NT2/D1 (cell line): ENCODE measurements around the gene KIAA1586.
"Not testable (repeated sequence)": the region's sequence is repeated elsewhere in the genome, so short reads cannot be mapped to it uniquely, and the experiment has no call there.

ENCODE experiments used
- DNase-seq: peaks from one replicate; pipeline ENCODE4 v3.0.0-alpha.2; 2011; ENCODE audit warnings: low read depth, low spot score
- H3K27me3 ChIP-seq: 2 replicates; pipeline ENCODE4 v1.6.0; 2011; ENCODE audit warnings: mild to moderate bottlenecking; ENCODE audit not compliant: insufficient read length, insufficient read depth
- H3K36me3 ChIP-seq: 2 replicates; pipeline ENCODE4 v1.6.1; 2011; ENCODE audit warnings: mild to moderate bottlenecking, low read length, mixed read lengths; ENCODE audit not compliant: insufficient read depth, insufficient read length
- H3K4me1 ChIP-seq: 2 replicates; pipeline ENCODE4 v1.5.1; 2011; ENCODE audit not compliant: insufficient read depth, insufficient read length
- H3K4me3 ChIP-seq: 2 replicates; pipeline ENCODE4 v1.5.1; 2011; ENCODE audit warnings: low read depth; ENCODE audit not compliant: insufficient read length
- H3K9ac ChIP-seq: 2 replicates; pipeline ENCODE4 v1.6.0; 2011; ENCODE audit warnings: low read depth; ENCODE audit not compliant: insufficient read length
- H3K9me3 ChIP-seq: 2 replicates; pipeline ENCODE4 v1.5.1; 2011; ENCODE audit warnings: mild to moderate bottlenecking, low read length; ENCODE audit not compliant: insufficient read depth
- SUZ12 ChIP-seq: IDR thresholded peaks from 2 replicates; pipeline ENCODE4 v1.6.1; 2011; ENCODE audit not compliant: insufficient read length, insufficient read depth; ENCODE audit errors: extremely low read depth
- YY1 ChIP-seq: IDR thresholded peaks from 2 replicates; pipeline ENCODE4 v1.6.1; 2011; ENCODE audit not compliant: insufficient read length, insufficient read depth
- ZNF274 ChIP-seq: IDR thresholded peaks from 2 replicates; pipeline ENCODE4 v1.6.1; 2011; ENCODE audit warnings: mild to moderate bottlenecking, low read depth, low read length

KIAA1586 gene

GRCh38 chr6:57029213-57029612 is 17.3 kb upstream of the KIAA1586 start:
- DNase-seq = no peak
- no peak for TF ChIP-seq ZNF274
- TF ChIP-seq YY1 = no peak
- no peak for TF ChIP-seq SUZ12
- H3K36me3 ChIP-seq = no peaks in the 10 kb centered on the region
- no peak overlapping the region for H3K4me3 ChIP-seq
- H3K4me1 ChIP-seq = no peaks in the 10 kb centered on the region
- H3K27me3 ChIP-seq = no peaks in the 10 kb centered on the region
- peaks cover 16% of the 10 kb centered on the region for H3K9me3 ChIP-seq
- H3K9ac ChIP-seq = no peak overlapping the region

DNA sequence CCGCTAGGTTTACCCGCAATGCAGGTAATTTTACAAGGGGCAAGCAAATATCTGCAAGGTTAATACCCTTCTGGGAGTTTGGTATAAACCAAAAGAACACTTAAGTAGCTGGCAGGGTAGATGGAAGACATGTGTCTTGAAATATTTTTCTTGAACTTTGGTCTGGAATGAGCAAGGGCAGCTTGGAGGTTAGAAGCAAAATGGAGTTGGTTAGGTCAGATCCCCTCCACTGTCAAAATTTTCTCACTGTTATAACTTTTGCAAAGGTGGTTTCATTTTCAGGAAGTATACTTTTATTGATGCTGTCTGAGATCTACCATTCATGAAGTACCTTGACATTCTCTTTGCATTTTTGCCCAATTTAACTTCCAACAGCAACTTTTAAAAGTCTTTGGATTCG is 13.3 kb upstream of the KIAA1586 start:
- Histone ChIP-seq H3K4me3 (no peak overlapping the region), H3K4me1 (no peaks in the 10 kb centered on the region), H3K36me3 (no peaks in the 10 kb centered on the region), H3K9ac (no peak overlapping the region), H3K27me3 (no peaks in the 10 kb centered on the region), H3K9me3 (no peaks in the 10 kb centered on the region)
- DNase-seq = no peak
- TF ChIP-seq ZNF274 (no peak), SUZ12 (no peak), YY1 (no peak)

- no peaks in the 10 kb centered on the region for H3K27me3 ChIP-seq
- H3K9me3 ChIP-seq = no peaks in the 10 kb centered on the region
- H3K36me3 ChIP-seq = no peaks in the 10 kb centered on the region
- no peak overlapping the region for H3K9ac ChIP-seq
- no peaks in the 10 kb centered on the region for H3K4me1 ChIP-seq
- TF ChIP-seq YY1 (no peak), SUZ12 (no peak)
- no peak overlapping the region for H3K4me3 ChIP-seq
- no peak for DNase-seq
Measured at GRCh38 chr6:57035549-57035948, 10.9 kb upstream of the KIAA1586 start.

GRCh38 chr6:57038906-57039305 is 7.6 kb upstream of the KIAA1586 start:
- no peaks in the 10 kb centered on the region for H3K4me1 ChIP-seq
- no peaks in the 10 kb centered on the region for H3K27me3 ChIP-seq
- no peak overlapping the region for H3K4me3 ChIP-seq
- no peaks in the 10 kb centered on the region for H3K36me3 ChIP-seq
- DNase-seq = no peak
- H3K9me3 ChIP-seq = no peaks in the 10 kb centered on the region
- TF ChIP-seq ZNF274 (no peak), YY1 (no peak), SUZ12 (no peak)
- H3K9ac ChIP-seq = no peak overlapping the region

- no peaks in the 10 kb centered on the region for H3K4me1 ChIP-seq
- H3K4me3 ChIP-seq = no peak overlapping the region
- TF ChIP-seq ZNF274 (no peak), YY1 (no peak), SUZ12 (no peak)
- DNase-seq = no peak
- no peak overlapping the region for H3K9ac ChIP-seq
- H3K36me3 ChIP-seq = no peaks in the 10 kb centered on the region
- no peaks in the 10 kb centered on the region for H3K9me3 ChIP-seq
- no peaks in the 10 kb centered on the region for H3K27me3 ChIP-seq
Measured at GRCh38 chr6:57040011-57040410, 6.5 kb upstream of the KIAA1586 start.

DNA sequence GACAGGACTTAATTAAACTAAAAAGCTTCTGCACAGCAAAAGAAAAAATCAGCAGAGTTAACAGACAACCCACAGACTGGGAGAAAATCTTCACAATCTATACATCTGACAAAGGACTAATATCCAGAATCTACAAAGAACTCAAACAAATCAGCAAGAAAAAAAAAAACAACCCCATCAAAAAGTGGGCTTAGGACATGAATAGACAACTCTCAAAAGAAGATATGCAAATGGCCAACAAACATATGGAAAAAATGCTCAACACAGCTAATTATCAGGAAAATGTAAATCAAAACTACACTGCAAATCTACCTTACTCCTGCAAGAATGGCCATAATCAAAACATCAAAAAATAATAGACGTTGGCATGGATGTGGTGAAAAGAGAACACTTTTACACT is 2.4 kb upstream of the KIAA1586 start:
- H3K9me3 ChIP-seq, H3K9ac ChIP-seq, H3K4me3 ChIP-seq, H3K4me1 ChIP-seq, H3K36me3 ChIP-seq, DNase-seq, H3K27me3 ChIP-seq: not testable (repeated sequence)

GRCh38 chr6:57044568-57044967 is 1.9 kb upstream of the KIAA1586 start:
- H3K27me3 ChIP-seq = no peaks in the 10 kb centered on the region
- H3K36me3 ChIP-seq = peaks cover 8% of the 10 kb centered on the region
- DNase-seq = no peak
- H3K4me1 ChIP-seq = no peaks in the 10 kb centered on the region
- no peak overlapping the region for H3K9ac ChIP-seq
- TF ChIP-seq ZNF274 (no peak), YY1 (no peak), SUZ12 (no peak)
- no peaks in the 10 kb centered on the region for H3K9me3 ChIP-seq
- H3K4me3 ChIP-seq = no peak overlapping the region

- H3K4me3 ChIP-seq, H3K9ac ChIP-seq, DNase-seq: not testable (repeated sequence)
Measured at GRCh38 chr6:57047257-57047585, 728 bp downstream of the KIAA1586 start.

GRCh38 chr6:57047859-57048258 is 1.4 kb downstream of the KIAA1586 start:
- H3K4me1 ChIP-seq, H3K4me3 ChIP-seq, H3K9ac ChIP-seq, H3K27me3 ChIP-seq, H3K9me3 ChIP-seq, DNase-seq: not testable (repeated sequence)
- peaks cover 29% of the 10 kb centered on the region for H3K36me3 ChIP-seq

More at GRCh38 chr6:57047257-57047585, 728 bp downstream of the KIAA1586 start:
- not testable (repeated sequence) for H3K9me3 ChIP-seq, H3K27me3 ChIP-seq, H3K4me1 ChIP-seq
- H3K36me3 ChIP-seq = peaks cover 25% of the 10 kb centered on the region
